ENCODE results near the gene ARID3A. TPM values are rescaled to one million over a fixed set of nuclear protein-coding genes. Genes with fewer than 3 reads are reported as not detected.

Gene ARID3A
- total RNA-seq, 1 donor from 2014 or later, result 83.0 TPM

DNA sequence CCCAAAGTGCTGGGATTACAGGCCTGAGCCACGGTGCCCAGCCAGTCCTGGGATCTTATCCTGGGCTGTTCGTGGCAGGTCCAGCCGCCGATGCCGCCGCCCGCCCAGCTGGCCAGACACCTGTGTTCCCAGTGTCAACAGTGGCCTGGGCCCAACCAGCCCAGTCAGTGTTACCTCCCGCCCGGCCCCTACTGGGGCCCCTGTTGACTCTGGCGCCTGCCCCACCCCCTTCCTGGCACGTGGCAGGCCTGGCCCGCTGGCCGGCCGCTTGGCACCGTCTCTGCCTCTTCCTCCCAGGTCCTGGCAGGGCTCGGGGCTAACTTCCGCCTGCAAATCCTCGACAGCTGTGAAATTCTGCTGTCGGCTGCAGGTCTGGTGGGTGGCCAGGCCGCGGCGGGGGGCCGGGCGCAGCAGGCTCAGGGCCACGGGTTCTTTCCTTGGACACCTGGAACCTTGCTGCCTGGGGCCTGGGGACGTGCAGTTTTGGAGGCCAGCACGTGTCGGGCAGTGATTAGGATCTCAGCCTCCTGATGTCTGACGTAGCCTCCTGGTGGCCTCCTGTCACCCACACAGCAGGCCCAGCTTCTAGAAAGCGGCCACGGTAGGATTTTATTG, 9.1 kb downstream of the ARID3A start:
- Mint-ChIP-seq H3K27me3 (no peaks in the 10 kb centered on the region), H3K9me3 (no peaks in the 10 kb centered on the region), H3K27ac (peak overlapping the region; percentile 39), H3K4me1 (ENCODE audit: unreplicated experiment) (peaks cover 21% of the 10 kb centered on the region), H3K36me3 (peaks cover 15% of the 10 kb centered on the region), H3K4me3 (no peak overlapping the region)
- no peak for TF ChIP-seq CTCF (conservative IDR thresholded peaks at IDR 0.05)
- DNase-seq (ENCODE audit: extremely low spot score, unreplicated experiment), result no peak

- Mint-ChIP-seq H3K4me3 (no peak overlapping the region), H3K36me3 (peaks cover 20% of the 10 kb centered on the region), H3K4me1 (ENCODE audit: unreplicated experiment) (peaks cover 25% of the 10 kb centered on the region), H3K27ac (no peak overlapping the region), H3K27me3 (no peaks in the 10 kb centered on the region), H3K9me3 (no peaks in the 10 kb centered on the region)
- TF ChIP-seq CTCF (conservative IDR thresholded peaks at IDR 0.05), result no peak
- DNase-seq (ENCODE audit: extremely low spot score, unreplicated experiment), result no peak
Measured at GRCh38 chr19:936175-936546, 10.3 kb downstream of the ARID3A start.

GRCh38 chr19:937259-937694, 11.4 kb downstream of the ARID3A start:
- peak overlapping the region; percentile 12 for H3K4me3 Mint-ChIP-seq
- no peak for DNase-seq (ENCODE audit: extremely low spot score, unreplicated experiment)
- peaks cover 24% of the 10 kb centered on the region for H3K36me3 Mint-ChIP-seq
- no peak for TF ChIP-seq CTCF (conservative IDR thresholded peaks at IDR 0.05)
- no peaks in the 10 kb centered on the region for H3K9me3 Mint-ChIP-seq
- peak overlapping the region; percentile 40 for H3K27ac Mint-ChIP-seq
- H3K27me3 Mint-ChIP-seq, result no peaks in the 10 kb centered on the region
- peaks cover 26% of the 10 kb centered on the region for H3K4me1 Mint-ChIP-seq (ENCODE audit: unreplicated experiment)

- Mint-ChIP-seq H3K4me1 (ENCODE audit: unreplicated experiment) (peaks cover 22% of the 10 kb centered on the region), H3K27ac (peak overlapping the region; percentile 88), H3K9me3 (no peaks in the 10 kb centered on the region), H3K36me3 (peaks cover 24% of the 10 kb centered on the region), H3K4me3 (peak overlapping the region; percentile 44), H3K27me3 (no peaks in the 10 kb centered on the region)
- TF ChIP-seq CTCF (conservative IDR thresholded peaks at IDR 0.05), result no peak
- DNase-seq (ENCODE audit: extremely low spot score, unreplicated experiment), result no peak
Measured at GRCh38 chr19:938233-938923, 12.5 kb downstream of the ARID3A start.

- DNase-seq (ENCODE audit: extremely low spot score, unreplicated experiment), result no peak
- Mint-ChIP-seq H3K4me1 (ENCODE audit: unreplicated experiment) (peaks cover 22% of the 10 kb centered on the region), H3K4me3 (no peak overlapping the region), H3K36me3 (peaks cover 24% of the 10 kb centered on the region), H3K27ac (peak overlapping the region; percentile 67), H3K27me3 (no peaks in the 10 kb centered on the region), H3K9me3 (no peaks in the 10 kb centered on the region)
- no peak for TF ChIP-seq CTCF (conservative IDR thresholded peaks at IDR 0.05)
Measured at GRCh38 chr19:939439-939838, 13.6 kb downstream of the ARID3A start.

All from type B pancreatic cell (in vitro differentiated cells).